Fibroblast of lung (primary cell): ENCODE data around the gene ELMOD3.

Source experiments
- EZH2 ChIP-seq: IDR thresholded peaks from 2 replicates; pipeline ENCODE4 v1.5.1; 2012; ENCODE audit warnings: low read length, control low read depth, mild to moderate bottlenecking; ENCODE audit errors: missing control alignments
- TF ChIP-seq, protein P1 (sequence below), 2 donors: IDR thresholded peaks in 1 of 2; conservative IDR thresholded peaks in 1 of 2; 1 replicate in 1 of 2; 2 replicates in 1 of 2; pipeline ENCODE4 v1.5.1; 2011 to 2012; ENCODE audit warnings: low read length in 2 of 2, control low read depth in 1 of 2, inconsistent platforms in 1 of 2, low read depth in 1 of 2, mild to moderate bottlenecking in 1 of 2

DNA sequence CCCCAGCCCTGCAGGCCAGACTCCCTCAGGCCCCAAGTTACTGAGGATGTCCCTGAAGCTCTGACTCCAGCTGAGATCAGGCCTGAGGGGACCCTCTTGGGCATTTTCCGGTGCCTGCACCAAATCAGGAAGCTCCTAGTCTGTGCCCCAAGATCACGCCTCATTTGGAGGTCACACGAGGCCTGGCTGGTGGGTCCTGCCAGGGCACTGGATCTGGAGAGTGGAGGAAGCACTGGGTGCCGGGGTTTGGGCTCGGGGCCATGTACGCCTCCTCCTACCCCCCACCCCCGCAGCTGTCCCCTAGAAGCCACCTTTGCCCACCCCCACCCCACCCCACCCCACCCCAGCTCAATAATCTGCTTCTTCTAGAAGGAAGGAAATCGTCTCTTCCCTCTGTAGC lies 80.1 kb downstream of the ELMOD3 start:
- TF ChIP-seq, protein P1, sequence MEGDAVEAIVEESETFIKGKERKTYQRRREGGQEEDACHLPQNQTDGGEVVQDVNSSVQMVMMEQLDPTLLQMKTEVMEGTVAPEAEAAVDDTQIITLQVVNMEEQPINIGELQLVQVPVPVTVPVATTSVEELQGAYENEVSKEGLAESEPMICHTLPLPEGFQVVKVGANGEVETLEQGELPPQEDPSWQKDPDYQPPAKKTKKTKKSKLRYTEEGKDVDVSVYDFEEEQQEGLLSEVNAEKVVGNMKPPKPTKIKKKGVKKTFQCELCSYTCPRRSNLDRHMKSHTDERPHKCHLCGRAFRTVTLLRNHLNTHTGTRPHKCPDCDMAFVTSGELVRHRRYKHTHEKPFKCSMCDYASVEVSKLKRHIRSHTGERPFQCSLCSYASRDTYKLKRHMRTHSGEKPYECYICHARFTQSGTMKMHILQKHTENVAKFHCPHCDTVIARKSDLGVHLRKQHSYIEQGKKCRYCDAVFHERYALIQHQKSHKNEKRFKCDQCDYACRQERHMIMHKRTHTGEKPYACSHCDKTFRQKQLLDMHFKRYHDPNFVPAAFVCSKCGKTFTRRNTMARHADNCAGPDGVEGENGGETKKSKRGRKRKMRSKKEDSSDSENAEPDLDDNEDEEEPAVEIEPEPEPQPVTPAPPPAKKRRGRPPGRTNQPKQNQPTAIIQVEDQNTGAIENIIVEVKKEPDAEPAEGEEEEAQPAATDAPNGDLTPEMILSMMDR (conservative IDR thresholded peaks at IDR 0.05 in 1 of 2, IDR thresholded peaks at IDR 0.05 in 1 of 2; ENCODE audit: low read depth in 1 of 2, low read length in 2 of 2): no peak
- no peak for TF ChIP-seq EZH2
